GM18508 (cell line): ENCODE results near the gene PPHLN1.
A peak's percentile ranks its signal among the peaks of the same experiment; 100 is the strongest.
"Not testable (repeated sequence)": the region's sequence is repeated elsewhere in the genome, so short reads cannot be mapped to it uniquely, and the experiment has no call there.

Source experiments
- ATAC-seq: cut with Tn5 transposase; IDR thresholded peaks from one replicate; pipeline ENCODE4 v1.9.1; 2021; ENCODE audit warnings: moderate number of reproducible peaks; ENCODE audit not compliant: insufficient read depth, unreplicated experiment

Gene PPHLN1

GRCh38 chr12:42320796-42321195, 5.2 kb upstream of the PPHLN1 start:
- ATAC-seq: no peak

GRCh38 chr12:42322567-42322966, 3.4 kb upstream of the PPHLN1 start:
- no peak for ATAC-seq

GRCh38 chr12:42323856-42324255, 2.1 kb upstream of the PPHLN1 start:
- no peak for ATAC-seq

GRCh38 chr12:42325326-42325652, 678 bp upstream of the PPHLN1 start:
- no peak for ATAC-seq

- no peak for ATAC-seq
Observed at GRCh38 chr12:42326541-42327226, 717 bp downstream of the PPHLN1 start.

- ATAC-seq: no peak
Observed at GRCh38 chr12:42327227-42327590, 1.2 kb downstream of the PPHLN1 start.

GRCh38 chr12:42330097-42330496, 4.1 kb downstream of the PPHLN1 start:
- ATAC-seq: not testable (repeated sequence)

GRCh38 chr12:42332301-42333285, 6.6 kb downstream of the PPHLN1 start:
- ATAC-seq: peak; percentile 71

- no peak for ATAC-seq
Observed at GRCh38 chr12:42336286-42336685, 10.3 kb downstream of the PPHLN1 start.

- no peak for ATAC-seq
Observed at GRCh38 chr12:42338280-42338679, 12.3 kb downstream of the PPHLN1 start.

GRCh38 chr12:42342028-42342427, 16.1 kb downstream of the PPHLN1 start:
- no peak for ATAC-seq

- ATAC-seq: no peak
Observed at GRCh38 chr12:42343721-42344120, 17.8 kb downstream of the PPHLN1 start.

- ATAC-seq: no peak
Observed at GRCh38 chr12:42346403-42347002, 20.5 kb downstream of the PPHLN1 start.

- ATAC-seq: not testable (repeated sequence)
Observed at GRCh38 chr12:42349119-42350020, 23.4 kb downstream of the PPHLN1 start.

- not testable (repeated sequence) for ATAC-seq
Observed at GRCh38 chr12:42350021-42350407, 24.0 kb downstream of the PPHLN1 start.

- ATAC-seq: no peak
Observed at GRCh38 chr12:42356344-42356743, 30.4 kb downstream of the PPHLN1 start.

- peak; percentile 85 for ATAC-seq
Observed at GRCh38 chr12:42360747-42361403, 34.9 kb downstream of the PPHLN1 start.

- no peak for ATAC-seq
Observed at GRCh38 chr12:42361909-42362646, 36.1 kb downstream of the PPHLN1 start.

GRCh38 chr12:42362647-42363260, 36.8 kb downstream of the PPHLN1 start:
- no peak for ATAC-seq
